ENCODE data around the gene NTM.

Gene NTM

DNA sequence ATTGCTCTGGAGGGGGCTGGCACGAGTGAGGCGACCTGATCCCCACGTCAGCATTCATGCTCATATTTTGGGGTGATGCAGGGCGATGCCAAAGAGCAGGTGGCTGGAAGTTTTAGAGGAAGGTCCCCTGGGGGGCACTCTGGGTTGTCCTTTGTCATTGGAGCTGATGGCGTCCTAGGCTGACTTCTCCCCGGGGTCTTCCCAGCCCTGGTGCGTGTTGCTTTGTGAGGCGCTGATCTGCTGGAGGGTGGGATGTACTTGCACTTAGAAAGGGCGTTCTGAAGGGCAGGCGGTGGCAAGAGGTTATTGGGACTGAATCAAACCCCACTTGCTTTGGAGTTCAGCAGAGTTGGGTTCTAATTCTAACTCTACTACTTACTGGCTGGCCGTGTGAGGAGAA, 313.3 kb downstream of the NTM start:
- Histone ChIP-seq H3K4me3 (ENCODE audit: severe bottlenecking) (no peak overlapping the region), H3K36me3 (ENCODE audit: low read depth) (no peaks in the 10 kb centered on the region), H3K27ac (ENCODE audit: poor library complexity, severe bottlenecking) (no peak overlapping the region), H3K27me3 (ENCODE audit: insufficient read depth, poor library complexity, severe bottlenecking) (peaks cover 19% of the 10 kb centered on the region), H3K4me1 (ENCODE audit: insufficient read depth, poor library complexity, severe bottlenecking) (no peaks in the 10 kb centered on the region), H3K9me3 (ENCODE audit: severe bottlenecking) (no peaks in the 10 kb centered on the region)
- TF ChIP-seq, protein P1, sequence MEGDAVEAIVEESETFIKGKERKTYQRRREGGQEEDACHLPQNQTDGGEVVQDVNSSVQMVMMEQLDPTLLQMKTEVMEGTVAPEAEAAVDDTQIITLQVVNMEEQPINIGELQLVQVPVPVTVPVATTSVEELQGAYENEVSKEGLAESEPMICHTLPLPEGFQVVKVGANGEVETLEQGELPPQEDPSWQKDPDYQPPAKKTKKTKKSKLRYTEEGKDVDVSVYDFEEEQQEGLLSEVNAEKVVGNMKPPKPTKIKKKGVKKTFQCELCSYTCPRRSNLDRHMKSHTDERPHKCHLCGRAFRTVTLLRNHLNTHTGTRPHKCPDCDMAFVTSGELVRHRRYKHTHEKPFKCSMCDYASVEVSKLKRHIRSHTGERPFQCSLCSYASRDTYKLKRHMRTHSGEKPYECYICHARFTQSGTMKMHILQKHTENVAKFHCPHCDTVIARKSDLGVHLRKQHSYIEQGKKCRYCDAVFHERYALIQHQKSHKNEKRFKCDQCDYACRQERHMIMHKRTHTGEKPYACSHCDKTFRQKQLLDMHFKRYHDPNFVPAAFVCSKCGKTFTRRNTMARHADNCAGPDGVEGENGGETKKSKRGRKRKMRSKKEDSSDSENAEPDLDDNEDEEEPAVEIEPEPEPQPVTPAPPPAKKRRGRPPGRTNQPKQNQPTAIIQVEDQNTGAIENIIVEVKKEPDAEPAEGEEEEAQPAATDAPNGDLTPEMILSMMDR (IDR thresholded peaks at IDR 0.05; ENCODE audit: poor library complexity, severe bottlenecking), result no peak
- ATAC-seq (ENCODE audit: low read depth) (no peak), DNase-seq (ENCODE audit: low spot score) (no peak)

DNA sequence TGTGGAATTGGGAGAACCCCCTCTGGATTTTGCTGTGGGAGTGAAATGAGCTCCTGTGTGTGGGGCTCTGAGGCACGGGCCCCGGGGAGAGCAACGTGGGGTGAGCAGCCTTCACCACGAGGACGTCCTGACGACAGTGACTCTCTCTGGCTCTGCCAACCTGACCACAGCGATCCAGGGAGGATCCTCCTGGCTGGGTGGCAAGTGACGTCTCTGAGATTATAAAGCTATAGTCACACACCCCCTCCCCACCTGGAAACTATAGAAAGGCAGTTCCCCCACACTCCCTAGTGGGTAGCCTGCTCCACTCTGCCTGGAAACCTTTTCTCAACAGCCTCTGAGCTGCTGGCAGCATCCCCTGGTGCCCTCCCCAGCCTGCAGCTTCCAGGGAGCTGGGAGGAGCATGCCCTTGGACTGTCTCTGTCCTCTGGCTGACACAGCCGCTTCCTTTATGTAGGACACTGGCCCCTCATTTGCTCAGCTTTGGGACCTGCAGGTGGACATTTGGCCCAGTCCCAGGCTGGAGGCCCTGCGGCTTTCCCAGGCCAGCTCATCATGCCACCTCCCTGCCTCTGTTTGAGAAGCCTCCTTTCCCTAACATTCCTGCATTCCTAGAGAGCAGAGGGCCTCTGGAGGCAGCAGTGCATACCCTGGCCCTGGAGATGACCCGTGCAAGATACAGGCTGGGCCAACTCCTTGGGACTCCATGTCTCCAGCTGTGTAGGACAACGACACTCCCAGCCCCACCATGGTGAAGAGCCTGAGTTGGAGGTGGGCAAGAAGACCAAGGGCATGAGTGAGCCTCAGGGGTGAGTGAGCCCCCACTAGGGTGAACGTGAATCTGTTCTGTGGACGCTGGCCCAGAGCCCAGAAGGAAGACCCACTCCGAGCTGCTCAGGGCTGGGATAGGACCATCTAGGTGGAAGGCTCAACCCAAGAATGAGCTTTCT, 314.0 kb downstream of the NTM start:
- ATAC-seq (ENCODE audit: low read depth) (no peak), DNase-seq (ENCODE audit: low spot score) (no peak)
- Histone ChIP-seq H3K27ac (ENCODE audit: poor library complexity, severe bottlenecking) (no peak overlapping the region), H3K9me3 (ENCODE audit: severe bottlenecking) (no peaks in the 10 kb centered on the region), H3K36me3 (ENCODE audit: low read depth) (no peaks in the 10 kb centered on the region), H3K27me3 (ENCODE audit: insufficient read depth, poor library complexity, severe bottlenecking) (peaks cover 19% of the 10 kb centered on the region), H3K4me3 (ENCODE audit: severe bottlenecking) (no peak overlapping the region), H3K4me1 (ENCODE audit: insufficient read depth, poor library complexity, severe bottlenecking) (no peaks in the 10 kb centered on the region)
- TF ChIP-seq, protein P1 (IDR thresholded peaks at IDR 0.05; ENCODE audit: poor library complexity, severe bottlenecking), result no peak

DNA sequence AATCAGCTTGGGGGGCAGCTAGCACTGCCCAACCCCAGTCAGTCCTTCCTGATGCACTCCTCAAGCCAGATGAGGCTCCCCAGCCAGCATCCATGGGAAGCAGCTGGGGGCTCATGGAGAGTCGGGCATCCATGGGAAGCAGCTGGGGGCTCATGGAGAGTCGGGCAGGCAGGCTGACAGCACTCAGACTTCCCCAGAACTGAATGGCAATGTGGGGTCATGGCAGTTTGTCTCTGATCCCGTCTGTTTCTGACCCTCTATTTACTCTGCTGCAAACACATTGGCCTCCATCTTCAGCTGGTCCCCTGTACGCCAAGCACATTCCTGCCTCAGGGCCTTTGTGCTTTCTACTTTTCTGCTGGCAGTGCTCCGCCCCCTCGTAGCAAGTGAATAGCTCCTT, 314.8 kb downstream of the NTM start:
- Histone ChIP-seq H3K4me3 (ENCODE audit: severe bottlenecking) (no peak overlapping the region), H3K27me3 (ENCODE audit: insufficient read depth, poor library complexity, severe bottlenecking) (peaks cover 19% of the 10 kb centered on the region), H3K36me3 (ENCODE audit: low read depth) (no peaks in the 10 kb centered on the region), H3K4me1 (ENCODE audit: insufficient read depth, poor library complexity, severe bottlenecking) (no peaks in the 10 kb centered on the region), H3K27ac (ENCODE audit: poor library complexity, severe bottlenecking) (no peak overlapping the region), H3K9me3 (ENCODE audit: severe bottlenecking) (no peaks in the 10 kb centered on the region)
- no peak for ATAC-seq (ENCODE audit: low read depth)
- TF ChIP-seq, protein P1 (IDR thresholded peaks at IDR 0.05; ENCODE audit: poor library complexity, severe bottlenecking), result no peak
- DNase-seq (ENCODE audit: low spot score), result no peak

DNA sequence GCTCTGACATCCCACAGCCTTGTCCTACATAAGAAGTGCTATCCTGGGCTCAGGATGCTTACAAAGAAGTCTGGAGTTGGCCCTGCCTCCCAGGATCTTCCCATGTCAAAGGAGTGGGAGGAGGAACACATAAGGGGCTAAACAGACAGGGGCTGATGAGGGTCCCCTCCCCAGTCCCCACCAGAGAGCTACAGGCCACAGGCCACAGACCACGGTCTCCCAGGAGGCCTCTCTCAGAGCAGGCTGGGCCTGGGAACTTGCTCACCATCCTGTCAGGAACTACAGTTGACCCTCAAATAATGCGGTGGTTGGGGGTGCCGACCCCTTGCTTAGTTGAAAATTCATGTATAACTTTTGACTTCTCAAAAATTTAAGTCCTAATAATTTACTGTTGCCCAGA, 315.5 kb downstream of the NTM start:
- Histone ChIP-seq H3K9me3 (ENCODE audit: severe bottlenecking) (no peaks in the 10 kb centered on the region), H3K27ac (ENCODE audit: poor library complexity, severe bottlenecking) (no peak overlapping the region), H3K4me3 (ENCODE audit: severe bottlenecking) (no peak overlapping the region), H3K36me3 (ENCODE audit: low read depth) (no peaks in the 10 kb centered on the region), H3K4me1 (ENCODE audit: insufficient read depth, poor library complexity, severe bottlenecking) (no peaks in the 10 kb centered on the region), H3K27me3 (ENCODE audit: insufficient read depth, poor library complexity, severe bottlenecking) (peaks cover 19% of the 10 kb centered on the region)
- TF ChIP-seq, protein P1 (IDR thresholded peaks at IDR 0.05; ENCODE audit: poor library complexity, severe bottlenecking), result no peak
- DNase-seq (ENCODE audit: low spot score), result no peak
- no peak for ATAC-seq (ENCODE audit: low read depth)

DNA sequence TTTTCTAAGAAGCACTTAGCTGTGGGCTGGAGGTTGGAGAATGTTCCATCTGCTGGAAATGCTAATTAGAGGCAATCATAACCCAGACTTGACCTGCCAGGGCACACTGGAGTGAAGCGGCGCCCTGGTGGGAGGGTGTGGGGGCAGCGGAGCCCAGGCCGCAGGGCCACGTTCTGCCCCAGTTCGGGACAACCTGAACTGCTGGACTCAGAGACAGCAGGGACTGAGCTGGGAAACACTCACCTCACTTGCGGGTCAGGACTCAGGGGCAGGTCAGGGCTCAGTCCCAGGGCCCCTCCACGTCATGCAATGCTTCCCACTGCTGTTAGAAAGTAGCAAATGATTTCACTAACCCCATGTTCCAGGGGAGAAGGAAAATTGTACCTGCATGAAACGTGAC, 316.4 kb downstream of the NTM start:
- Histone ChIP-seq H3K27ac (ENCODE audit: poor library complexity, severe bottlenecking) (no peak overlapping the region), H3K9me3 (ENCODE audit: severe bottlenecking) (no peaks in the 10 kb centered on the region), H3K27me3 (ENCODE audit: insufficient read depth, poor library complexity, severe bottlenecking) (peaks cover 19% of the 10 kb centered on the region), H3K4me3 (ENCODE audit: severe bottlenecking) (no peak overlapping the region), H3K4me1 (ENCODE audit: insufficient read depth, poor library complexity, severe bottlenecking) (no peaks in the 10 kb centered on the region), H3K36me3 (ENCODE audit: low read depth) (no peaks in the 10 kb centered on the region)
- DNase-seq (ENCODE audit: low spot score) (no peak), ATAC-seq (ENCODE audit: low read depth) (no peak)
- TF ChIP-seq, protein P1 (IDR thresholded peaks at IDR 0.05; ENCODE audit: poor library complexity, severe bottlenecking), result no peak
